Mucosa of stomach (tissue), 1 donor: ENCODE data around the gene C2orf49.
A peak's percentile ranks its signal among the peaks of the same experiment; 100 is the strongest.

Source experiments
- H3K27me3 ChIP-seq: one replicate; pipeline ENCODE4 v1.7.0; 2013; ENCODE audit warnings: mild to moderate bottlenecking, low read length; ENCODE audit not compliant: control insufficient read depth, insufficient read depth
- H3K36me3 ChIP-seq: one replicate; pipeline ENCODE4 v1.7.0; 2013; ENCODE audit warnings: low read length; ENCODE audit not compliant: control insufficient read depth, insufficient read depth
- H3K4me1 ChIP-seq: one replicate; pipeline ENCODE4 v1.7.0; 2013; ENCODE audit warnings: mild to moderate bottlenecking, low read length; ENCODE audit not compliant: control insufficient read depth, insufficient read depth
- H3K4me3 ChIP-seq: one replicate; pipeline ENCODE4 v1.7.0; 2013; ENCODE audit warnings: low read length
- H3K9ac ChIP-seq: one replicate; pipeline ENCODE4 v1.7.0; 2013; ENCODE audit warnings: mild to moderate bottlenecking, low read length, moderate library complexity
- H3K9me3 ChIP-seq: one replicate; pipeline ENCODE4 v1.7.0; 2013; ENCODE audit warnings: mild to moderate bottlenecking, low read length, moderate library complexity; ENCODE audit not compliant: control insufficient read depth
- donor health status: Pancreatic carcinoma.

Gene C2orf49

GRCh38 chr2:105380432-105381100 lies 43.2 kb downstream of the C2orf49 start:
- Histone ChIP-seq H3K9ac (peak overlapping the region; percentile 20), H3K9me3 (no peaks in the 10 kb centered on the region), H3K4me1 (peaks cover 74% of the 10 kb centered on the region), H3K4me3 (no peak overlapping the region), H3K36me3 (peaks cover 10% of the 10 kb centered on the region), H3K27me3 (no peaks in the 10 kb centered on the region)

GRCh38 chr2:105381101-105381668 lies 43.8 kb downstream of the C2orf49 start:
- Histone ChIP-seq H3K36me3 (peaks cover 13% of the 10 kb centered on the region), H3K4me1 (peaks cover 72% of the 10 kb centered on the region), H3K9me3 (no peaks in the 10 kb centered on the region), H3K9ac (no peak overlapping the region), H3K4me3 (no peak overlapping the region), H3K27me3 (no peaks in the 10 kb centered on the region)

GRCh38 chr2:105382177-105382576 lies 44.8 kb downstream of the C2orf49 start:
- Histone ChIP-seq H3K4me1 (peaks cover 72% of the 10 kb centered on the region), H3K9ac (no peak overlapping the region), H3K4me3 (no peak overlapping the region), H3K36me3 (peaks cover 15% of the 10 kb centered on the region), H3K27me3 (no peaks in the 10 kb centered on the region), H3K9me3 (no peaks in the 10 kb centered on the region)

DNA sequence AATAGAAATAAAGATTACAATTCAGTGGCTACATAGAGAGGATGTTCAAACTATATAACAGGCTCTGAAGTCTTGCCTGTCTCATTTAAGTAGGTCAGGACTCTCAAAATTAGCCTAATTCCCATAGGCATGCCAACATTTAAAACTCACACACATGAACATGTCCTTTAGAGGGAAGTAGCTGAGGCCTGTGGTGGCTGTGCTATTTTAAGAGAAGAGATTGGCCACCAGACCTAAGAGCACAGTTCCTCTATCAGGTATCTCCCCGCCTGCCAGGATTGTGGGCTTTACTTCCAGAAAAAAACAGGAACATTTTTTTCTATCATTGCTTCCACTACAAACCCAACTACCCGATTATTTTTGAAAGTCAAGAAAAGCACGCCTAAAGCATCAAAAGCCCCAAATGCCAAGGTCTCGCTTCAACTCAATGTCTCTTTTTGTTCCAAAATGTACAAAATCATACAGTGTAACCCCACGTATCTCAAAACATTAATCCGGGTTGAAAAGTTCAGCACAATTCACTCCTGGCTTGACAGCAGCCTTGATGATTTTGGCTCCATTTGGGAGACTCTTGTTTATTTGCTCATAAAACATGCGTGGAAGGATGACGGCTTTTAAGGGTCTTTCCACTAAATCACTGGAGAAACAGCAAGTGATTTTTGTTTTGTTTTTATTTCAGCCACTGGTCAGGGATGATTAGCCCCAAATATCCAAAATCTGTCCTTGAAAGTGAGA lies 46.3 kb downstream of the C2orf49 start:
- Histone ChIP-seq H3K4me3 (no peak overlapping the region), H3K9me3 (no peaks in the 10 kb centered on the region), H3K4me1 (peaks cover 70% of the 10 kb centered on the region), H3K36me3 (peaks cover 15% of the 10 kb centered on the region), H3K27me3 (no peaks in the 10 kb centered on the region), H3K9ac (no peak overlapping the region)

GRCh38 chr2:105384216-105384615 lies 46.9 kb downstream of the C2orf49 start:
- H3K4me1 ChIP-seq: peaks cover 64% of the 10 kb centered on the region
- no peak overlapping the region for H3K4me3 ChIP-seq

DNA sequence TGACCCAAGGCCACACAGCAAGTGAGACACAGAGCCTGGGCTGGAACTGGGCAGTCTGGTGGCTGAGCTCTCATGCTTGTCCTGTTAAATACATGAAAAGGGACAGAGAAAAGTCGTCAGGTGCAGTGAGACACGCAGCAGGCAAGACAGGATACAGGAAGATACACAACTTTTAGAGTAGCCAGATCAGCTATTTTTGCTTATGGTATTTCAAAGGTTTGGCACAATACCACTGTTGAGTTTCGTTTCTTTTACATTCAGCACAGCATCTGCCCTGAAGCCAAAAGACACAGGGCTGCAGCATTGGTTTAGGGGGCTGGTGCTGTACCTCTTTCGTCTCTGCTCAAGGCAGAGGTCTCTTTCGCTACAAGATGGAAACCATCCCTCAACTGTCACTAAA lies 47.5 kb downstream of the C2orf49 start:
- peaks cover 15% of the 10 kb centered on the region for H3K36me3 ChIP-seq
- no peaks in the 10 kb centered on the region for H3K27me3 ChIP-seq
- no peaks in the 10 kb centered on the region for H3K9me3 ChIP-seq
- no peak overlapping the region for H3K4me3 ChIP-seq
- H3K9ac ChIP-seq: no peak overlapping the region
- H3K4me1 ChIP-seq: peaks cover 57% of the 10 kb centered on the region

More at GRCh38 chr2:105384216-105384615, 46.9 kb downstream of the C2orf49 start:
- Histone ChIP-seq H3K36me3 (peaks cover 15% of the 10 kb centered on the region), H3K9ac (no peak overlapping the region), H3K27me3 (no peaks in the 10 kb centered on the region), H3K9me3 (no peaks in the 10 kb centered on the region)

DNA sequence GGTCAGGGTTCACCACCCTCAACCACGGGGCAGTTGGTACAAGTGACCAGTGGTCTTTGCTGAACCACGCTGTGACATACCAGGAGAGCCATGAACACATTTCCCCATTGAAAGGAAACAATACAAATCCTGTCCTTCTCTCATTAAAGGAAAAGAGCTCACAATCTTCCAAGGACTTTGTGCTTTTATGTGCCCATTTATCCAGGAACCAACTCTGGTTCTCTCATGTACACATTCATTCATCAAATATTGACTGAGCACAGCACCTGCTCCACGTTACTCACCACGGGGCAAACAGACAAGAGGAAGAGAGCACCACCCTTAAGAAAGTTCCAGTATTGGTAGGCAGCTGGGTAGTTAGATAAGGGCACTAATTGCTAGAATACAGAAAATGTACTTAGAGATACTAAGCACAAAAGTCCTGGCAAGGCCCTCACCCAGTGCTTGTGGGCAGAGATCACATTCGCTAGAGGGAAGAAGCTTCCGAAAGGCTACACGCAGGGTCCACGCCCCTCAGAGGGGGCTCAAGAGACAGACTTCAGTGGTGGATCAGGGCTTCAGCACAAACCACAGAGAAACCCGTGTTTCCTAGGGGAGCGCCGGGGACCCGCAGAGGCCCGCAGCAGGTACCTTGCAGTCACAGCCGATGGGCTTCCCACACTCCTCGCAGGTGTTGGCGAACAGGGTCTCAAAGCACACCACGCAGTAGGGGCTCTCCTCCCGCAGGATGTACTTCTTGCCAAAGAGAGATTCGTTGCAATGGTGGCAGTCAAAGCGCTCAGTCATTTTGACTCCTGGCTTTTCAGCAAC lies 48.6 kb downstream of the C2orf49 start:
- H3K27me3 ChIP-seq: no peaks in the 10 kb centered on the region
- no peaks in the 10 kb centered on the region for H3K9me3 ChIP-seq
- no peak overlapping the region for H3K4me3 ChIP-seq
- H3K36me3 ChIP-seq: peaks cover 15% of the 10 kb centered on the region
- peaks cover 49% of the 10 kb centered on the region for H3K4me1 ChIP-seq
- peak overlapping the region; percentile 58 for H3K9ac ChIP-seq

- H3K4me1 ChIP-seq: peaks cover 53% of the 10 kb centered on the region
- no peak overlapping the region for H3K4me3 ChIP-seq
- H3K27me3 ChIP-seq: no peaks in the 10 kb centered on the region
- peak overlapping the region; percentile 42 for H3K9ac ChIP-seq
- peaks cover 15% of the 10 kb centered on the region for H3K36me3 ChIP-seq
- H3K9me3 ChIP-seq: no peaks in the 10 kb centered on the region
Measured at GRCh38 chr2:105387225-105387624, 49.9 kb downstream of the C2orf49 start.

DNA sequence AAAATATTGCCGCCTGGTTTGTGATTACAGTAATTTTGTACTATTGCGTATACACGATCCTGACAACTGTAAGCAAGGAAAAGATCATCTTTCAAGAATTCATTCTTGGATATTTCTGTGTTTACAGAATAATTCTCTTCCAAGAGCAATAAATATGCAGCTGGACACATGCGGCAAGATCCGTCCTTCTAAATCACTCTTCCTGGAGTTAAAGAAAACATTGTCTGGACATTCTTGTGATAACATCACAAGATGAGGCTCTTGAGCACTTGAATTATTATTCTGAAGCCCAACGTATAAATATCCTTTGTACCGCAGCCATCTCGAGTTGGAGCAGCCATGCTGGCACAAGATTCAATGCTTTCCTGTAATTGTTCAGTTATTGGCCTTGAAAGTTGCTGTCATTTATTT lies 51.6 kb downstream of the C2orf49 start:
- H3K36me3 ChIP-seq: peaks cover 15% of the 10 kb centered on the region
- H3K4me1 ChIP-seq: peaks cover 62% of the 10 kb centered on the region
- no peak overlapping the region for H3K9ac ChIP-seq
- no peaks in the 10 kb centered on the region for H3K27me3 ChIP-seq
- no peaks in the 10 kb centered on the region for H3K9me3 ChIP-seq
- no peak overlapping the region for H3K4me3 ChIP-seq

DNA sequence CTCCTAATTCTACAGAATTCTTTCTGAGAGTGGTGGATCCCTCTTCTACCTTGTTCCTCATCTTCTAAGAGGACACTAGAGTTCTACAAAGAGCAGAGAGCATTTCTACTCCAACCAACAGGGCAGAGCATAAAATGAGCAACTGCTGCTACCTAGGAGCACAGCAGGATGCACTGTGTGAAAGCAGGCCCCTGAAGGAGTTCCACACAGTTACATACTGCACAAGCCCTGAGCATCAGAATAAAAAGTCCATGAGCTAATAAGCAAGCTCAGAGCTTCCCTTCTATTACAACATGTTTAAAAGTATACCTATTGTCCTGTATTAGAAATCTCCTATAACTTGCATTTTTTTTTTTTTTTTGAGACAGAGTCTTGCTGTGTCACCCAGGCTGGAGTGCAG lies 53.1 kb downstream of the C2orf49 start:
- Histone ChIP-seq H3K9ac (no peak overlapping the region), H3K4me3 (no peak overlapping the region), H3K4me1 (peaks cover 57% of the 10 kb centered on the region), H3K36me3 (peaks cover 9% of the 10 kb centered on the region), H3K27me3 (no peaks in the 10 kb centered on the region), H3K9me3 (no peaks in the 10 kb centered on the region)

DNA sequence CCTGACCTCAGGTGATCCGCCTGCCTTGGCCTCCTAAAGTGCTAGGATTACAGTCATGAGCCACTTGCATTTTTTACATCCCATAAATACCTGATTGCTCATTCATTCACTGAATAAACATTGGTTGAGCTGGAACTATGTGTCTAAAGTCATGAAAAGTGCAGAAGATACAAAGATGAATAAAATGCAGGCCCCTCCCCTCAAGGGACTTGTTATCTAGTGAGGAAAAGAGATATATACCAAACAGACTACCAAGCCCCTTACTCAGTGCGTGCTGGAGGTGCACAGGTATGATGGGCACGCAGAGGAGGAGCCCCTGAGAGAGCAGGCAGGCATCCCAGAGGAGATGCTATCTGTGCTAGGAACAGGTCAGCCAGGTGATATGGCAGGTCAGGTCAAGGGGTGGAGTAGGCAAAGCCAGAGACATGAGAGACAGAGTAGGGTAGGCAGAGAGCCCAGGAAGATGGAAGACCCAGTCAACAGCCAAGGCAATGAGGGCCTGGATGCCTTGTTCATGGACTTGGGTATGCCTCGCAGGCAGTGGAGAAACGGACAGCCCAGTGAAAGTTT lies 53.8 kb downstream of the C2orf49 start:
- no peak overlapping the region for H3K4me3 ChIP-seq
- peaks cover 6% of the 10 kb centered on the region for H3K36me3 ChIP-seq
- peaks cover 60% of the 10 kb centered on the region for H3K4me1 ChIP-seq
- H3K27me3 ChIP-seq: no peaks in the 10 kb centered on the region
- no peaks in the 10 kb centered on the region for H3K9me3 ChIP-seq
- no peak overlapping the region for H3K9ac ChIP-seq
